ENCODE data around the gene SPDYC.

GRCh38 chr11:65188486-65188885 lies 18.5 kb downstream of the SPDYC start:
- no peak for TF ChIP-seq POLR2A (IDR thresholded peaks at IDR 0.05)
- TF ChIP-seq CTCF (IDR thresholded peaks at IDR 0.05) = no peak

All from testis (tissue), 2 donors.